Kasumi-1 (cell line): Measurements from ENCODE around the gene EFCAB8.
A peak's percentile ranks its signal among the peaks of the same experiment; 100 is the strongest.

ENCODE experiments used
- DNase-seq, 2 experiments: peaks; one replicate each; lab custom pipeline; 2025; lab: John Stamatoyannopoulos, UW

Gene EFCAB8

DNA sequence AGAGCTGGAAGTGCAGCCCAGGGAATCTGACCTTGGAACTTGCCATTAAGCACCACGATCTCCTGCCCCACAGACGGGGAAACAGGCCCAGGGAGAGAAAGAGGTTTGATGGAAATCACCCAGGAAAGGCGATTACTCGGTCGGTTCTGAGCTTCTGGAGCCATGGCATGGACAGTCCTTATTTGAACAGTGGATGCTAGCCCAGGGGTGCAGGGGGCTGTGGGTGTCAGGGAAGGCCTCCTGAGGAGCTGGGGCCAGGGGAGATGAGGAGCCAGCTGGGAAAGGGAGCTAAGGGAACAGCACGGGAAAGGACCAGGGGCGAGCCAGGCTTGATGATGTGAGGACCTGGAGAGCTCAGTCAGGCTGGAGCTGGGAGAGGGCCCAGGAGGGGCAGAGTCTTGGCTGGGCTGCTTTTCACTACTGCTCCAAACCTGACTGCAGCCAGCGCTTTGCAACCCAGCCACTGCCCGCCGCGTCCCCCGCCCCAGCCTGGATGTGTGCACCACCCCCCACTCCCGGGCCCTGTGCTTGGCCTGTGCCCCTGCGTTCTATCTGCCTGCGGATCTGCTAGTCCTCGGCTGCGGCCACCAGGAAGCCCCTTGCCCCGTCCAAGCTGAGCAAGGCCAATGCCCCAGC is 127.7 kb downstream of the EFCAB8 start:
- no peak for DNase-seq

DNA sequence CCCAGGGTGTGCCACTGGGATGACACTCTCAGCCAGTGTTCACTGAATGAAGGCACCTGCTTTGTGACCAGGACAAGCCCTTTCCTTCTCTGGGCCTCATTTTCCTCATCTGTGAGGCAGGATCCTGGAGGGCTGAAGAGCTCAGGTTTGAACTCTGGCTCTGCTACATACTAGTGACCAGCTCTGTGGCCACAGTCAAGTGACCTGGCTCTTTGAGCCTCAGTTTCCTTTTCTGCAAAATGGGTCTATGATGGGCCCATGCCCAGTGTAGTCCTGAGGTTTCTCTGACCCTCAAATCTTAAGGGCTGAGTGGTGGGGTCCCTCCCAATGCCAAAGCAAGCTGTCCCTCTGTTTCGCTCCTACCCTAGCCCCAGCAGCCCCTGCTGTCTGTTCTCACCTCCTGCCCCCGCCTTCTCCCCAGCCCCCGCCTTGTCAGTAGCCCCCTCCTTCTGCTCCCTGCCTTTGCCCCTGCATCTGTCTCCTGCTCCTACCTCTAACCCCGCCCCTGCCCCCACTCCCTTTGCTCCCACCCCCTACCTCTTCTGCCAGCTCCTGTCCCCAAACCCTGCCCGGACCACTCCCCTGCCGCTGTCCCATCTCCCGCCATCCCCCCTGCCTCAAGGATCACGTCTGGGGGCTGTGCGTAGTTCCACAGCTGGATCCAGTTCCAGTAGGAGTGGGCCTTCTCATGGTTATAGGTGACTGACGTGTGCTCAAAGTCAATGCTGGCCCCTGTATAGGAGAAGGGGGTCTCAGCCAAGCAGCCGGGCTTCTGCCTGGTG is 128.5 kb downstream of the EFCAB8 start:
- no peak for DNase-seq

DNA sequence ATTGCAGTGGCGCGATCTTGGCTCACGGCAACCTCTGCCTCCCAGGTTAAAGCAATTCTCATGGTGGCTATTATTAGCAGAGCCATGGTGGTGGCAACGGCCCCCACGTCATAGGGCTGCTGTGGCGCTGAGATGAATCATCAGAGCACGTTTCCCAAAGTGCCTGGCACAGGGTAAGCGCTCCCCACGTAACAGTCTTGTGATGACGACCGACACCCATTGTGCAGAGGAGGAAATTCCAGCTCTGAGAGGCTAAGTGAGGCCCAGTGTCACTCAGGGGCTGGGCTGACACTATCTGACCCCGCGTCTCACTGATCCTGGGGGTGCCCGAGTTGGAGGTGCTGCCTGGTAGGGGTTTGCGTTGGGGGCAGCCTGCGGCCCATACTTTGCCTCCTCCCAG is 129.3 kb downstream of the EFCAB8 start:
- DNase-seq: no peak

DNA sequence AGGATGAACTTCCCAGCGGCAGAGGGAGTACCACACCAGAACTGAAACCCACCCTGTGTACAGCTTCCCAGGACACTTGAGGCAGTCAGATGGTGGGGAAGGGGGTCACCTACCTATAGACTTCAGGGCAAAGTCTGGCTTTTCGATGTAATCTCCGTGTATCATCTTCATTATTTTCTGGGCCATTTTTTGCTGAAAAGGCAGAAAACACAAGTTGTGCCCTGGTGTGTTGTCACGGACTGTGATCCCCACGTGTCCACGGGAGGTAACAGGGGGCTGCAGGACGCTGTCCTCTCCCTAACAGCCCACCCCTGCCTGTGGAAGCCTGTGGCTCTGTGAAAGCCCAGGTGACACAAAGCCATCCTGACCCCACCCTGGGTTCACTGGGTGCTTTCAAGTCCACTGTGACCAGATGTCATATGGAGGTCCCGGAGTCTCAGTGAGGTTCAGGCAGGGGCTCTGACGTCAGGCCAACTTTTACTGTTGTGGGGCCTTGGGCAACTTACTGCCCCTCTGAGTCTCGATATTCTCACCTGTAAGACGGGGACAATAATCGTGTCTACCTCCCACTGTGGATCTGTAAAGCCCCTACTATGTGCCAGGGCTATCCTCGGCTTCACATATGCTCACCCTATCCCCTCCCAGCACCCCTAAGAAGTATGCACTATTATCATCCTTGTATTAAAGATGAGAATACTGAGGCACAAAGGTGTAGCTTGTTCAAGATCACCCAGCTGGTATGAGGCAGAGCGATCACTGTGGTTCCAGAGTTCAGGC is 131.0 kb downstream of the EFCAB8 start:
- DNase-seq: no peak

DNA sequence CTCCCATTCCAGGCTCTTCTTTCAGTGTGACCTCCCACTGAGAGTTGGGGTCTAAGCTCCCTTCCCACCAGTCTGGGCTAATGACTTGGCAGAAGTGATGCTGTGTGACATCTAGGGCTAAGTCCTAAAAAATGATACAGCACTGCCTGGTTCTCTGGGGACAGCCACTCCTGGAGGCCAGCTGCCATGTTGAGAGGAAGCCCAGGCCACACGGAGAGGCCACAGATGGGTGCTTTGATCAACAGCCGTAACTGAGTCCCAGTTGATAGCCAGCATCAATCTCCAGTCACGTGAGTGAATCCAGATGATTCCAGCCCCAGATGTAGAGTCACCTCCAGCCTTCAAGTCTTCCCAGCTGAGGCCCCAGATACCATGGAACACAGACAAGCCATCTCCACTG is 131.7 kb downstream of the EFCAB8 start:
- no peak for DNase-seq

DNA sequence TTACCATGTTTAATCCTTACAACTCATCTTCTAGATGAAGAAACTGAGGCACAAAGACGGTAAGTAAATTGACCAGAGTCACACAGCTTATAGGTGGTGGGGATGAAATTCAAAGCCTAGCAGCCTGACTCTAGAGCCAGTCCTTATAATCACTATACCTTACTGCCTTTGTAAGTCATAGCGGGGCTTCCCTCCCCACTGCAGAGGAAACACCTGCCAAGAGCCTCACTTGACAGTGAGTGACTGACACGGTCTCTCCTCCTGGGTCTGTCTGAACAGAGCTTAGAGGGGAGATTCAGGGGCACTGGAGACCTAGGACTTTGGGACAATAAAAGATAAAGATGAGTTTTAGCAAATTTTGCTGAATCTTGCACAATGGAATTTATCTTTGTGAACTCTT is 132.7 kb downstream of the EFCAB8 start:
- DNase-seq: no peak

DNA sequence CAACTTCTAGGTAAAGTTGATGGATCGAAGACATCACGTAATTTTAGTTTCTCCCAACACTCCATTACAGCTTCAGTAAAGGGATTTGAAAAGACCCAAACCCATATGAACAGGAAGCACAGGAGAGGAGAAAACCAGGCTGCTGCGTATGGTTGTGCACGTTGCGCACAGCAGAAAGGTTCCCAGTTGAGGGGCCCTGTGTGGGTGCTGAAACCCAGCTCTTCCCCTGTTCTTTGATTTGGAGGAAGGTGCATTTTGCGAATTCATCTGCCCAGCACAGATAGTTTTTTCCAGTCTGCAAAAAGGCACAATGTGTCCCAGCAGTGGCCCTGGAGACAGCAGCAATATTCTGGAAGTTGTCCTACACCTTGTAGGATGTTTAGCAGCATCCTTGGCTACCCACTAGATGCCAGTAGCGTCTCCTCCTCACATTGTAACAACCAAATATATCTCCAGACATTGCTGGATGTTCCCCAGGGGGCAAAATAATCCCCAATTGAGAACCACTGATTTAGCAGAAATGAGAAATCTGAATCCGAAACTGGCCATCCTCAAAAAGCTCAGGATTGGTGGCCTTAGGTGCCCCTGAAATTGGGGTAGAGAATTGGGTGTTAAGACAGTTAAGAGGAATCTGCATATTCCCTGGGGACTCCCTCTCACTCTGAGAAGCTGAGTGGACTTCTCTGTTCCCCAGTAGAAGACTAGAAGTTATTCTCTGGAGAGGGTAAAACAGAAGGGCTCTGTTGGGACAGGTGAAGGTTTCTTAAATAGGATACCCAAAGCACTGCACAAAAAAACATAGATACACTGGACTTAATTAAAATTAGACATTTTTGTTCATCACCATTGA is 133.3 kb downstream of the EFCAB8 start:
- DNase-seq: no peak

DNA sequence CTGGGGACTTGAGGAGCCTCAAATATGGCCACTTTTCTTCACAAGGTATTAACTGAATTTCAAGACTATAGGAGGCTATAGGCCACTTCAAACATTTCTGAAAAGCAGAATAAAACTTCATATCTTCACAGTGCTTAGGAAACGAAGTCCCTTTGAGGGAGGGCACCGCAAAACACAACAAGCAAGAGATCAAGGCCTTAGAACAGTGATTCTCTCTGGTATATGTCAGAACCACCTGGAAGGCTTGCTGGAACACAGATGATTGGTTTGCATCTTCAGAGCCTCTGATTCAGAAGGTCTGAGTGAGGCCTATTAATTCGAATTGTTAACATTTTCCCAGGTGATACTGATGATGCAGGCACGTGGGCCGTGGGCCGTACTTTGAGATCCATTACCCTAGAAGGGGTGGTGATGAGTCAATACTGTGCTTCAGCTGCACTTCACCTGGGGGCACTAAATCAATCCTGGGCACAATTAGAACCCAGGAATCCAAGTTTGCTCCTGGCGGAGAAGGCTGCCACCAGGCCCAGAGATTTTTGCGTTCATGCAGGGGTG is 134.8 kb downstream of the EFCAB8 start:
- no peak for DNase-seq

DNA sequence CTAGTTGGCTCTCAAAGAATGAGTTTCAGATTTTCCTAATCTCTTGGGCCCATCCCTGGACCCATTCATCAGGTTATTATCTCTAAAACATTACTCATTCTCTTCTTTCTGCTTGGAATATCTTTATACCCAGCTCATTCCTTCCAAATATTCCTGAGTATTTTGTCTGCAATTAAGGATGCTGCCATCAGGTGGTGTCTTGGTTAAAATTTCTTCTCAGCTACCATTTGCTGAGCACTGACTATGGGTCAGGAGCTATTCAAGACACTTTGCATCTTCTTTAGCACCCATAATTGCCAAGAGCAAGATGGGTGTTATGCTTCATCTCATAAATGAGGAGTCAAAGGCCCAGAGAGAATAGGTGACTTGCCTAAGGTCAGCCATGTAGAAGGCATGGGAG is 137.1 kb downstream of the EFCAB8 start:
- DNase-seq: no peak

DNA sequence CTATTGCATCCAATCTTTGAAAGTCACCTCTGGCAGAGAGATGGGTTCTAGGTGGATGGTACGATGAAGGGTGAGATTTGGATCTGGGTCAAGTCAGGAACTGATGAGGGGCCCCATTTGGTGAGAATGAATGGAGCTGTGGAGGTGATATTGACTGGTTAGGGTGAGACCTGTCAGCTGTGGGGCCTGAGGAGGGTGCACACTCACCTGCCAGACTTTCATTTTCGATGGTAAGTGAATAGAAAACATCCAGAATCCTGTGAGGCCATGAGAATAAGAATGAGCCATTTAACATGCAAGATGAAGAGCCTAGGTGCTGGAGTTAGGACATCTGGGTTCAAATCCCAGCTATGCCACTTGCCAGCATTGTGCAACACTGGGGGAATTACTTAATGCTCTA is 138.7 kb downstream of the EFCAB8 start:
- no peak for DNase-seq

DNA sequence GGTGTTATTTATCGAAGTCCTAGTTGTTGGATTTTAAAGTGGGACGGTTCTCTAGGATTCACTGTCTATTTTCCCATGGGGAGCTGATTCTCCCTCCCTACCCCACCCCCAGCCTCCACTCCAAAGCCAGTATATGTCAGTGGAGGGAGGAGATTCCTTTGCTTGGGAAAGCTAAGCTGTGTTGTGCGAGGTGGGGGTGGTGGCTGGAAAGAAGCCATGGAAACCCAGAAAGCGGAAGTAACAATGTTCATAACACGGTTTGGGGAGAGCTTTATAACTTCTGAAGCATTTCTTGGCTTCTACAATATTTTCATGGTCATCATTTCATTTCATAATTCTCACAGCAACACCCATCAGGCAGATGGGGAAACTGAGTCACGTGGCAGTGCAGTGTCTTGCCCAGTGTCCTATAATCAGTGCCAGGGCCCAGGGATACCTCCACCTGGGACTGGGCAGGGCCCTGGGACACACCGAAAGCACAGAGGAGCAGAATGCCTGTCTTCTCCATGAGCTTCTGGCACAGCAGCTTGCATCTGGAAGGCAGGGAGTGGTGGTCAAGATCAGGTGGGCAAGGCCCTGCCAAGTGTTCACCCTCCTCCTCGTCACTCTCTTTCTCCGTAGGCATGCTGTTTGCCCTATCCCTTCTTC is 141.0 kb downstream of the EFCAB8 start:
- peak; percentile 74 to 83 for DNase-seq

DNA sequence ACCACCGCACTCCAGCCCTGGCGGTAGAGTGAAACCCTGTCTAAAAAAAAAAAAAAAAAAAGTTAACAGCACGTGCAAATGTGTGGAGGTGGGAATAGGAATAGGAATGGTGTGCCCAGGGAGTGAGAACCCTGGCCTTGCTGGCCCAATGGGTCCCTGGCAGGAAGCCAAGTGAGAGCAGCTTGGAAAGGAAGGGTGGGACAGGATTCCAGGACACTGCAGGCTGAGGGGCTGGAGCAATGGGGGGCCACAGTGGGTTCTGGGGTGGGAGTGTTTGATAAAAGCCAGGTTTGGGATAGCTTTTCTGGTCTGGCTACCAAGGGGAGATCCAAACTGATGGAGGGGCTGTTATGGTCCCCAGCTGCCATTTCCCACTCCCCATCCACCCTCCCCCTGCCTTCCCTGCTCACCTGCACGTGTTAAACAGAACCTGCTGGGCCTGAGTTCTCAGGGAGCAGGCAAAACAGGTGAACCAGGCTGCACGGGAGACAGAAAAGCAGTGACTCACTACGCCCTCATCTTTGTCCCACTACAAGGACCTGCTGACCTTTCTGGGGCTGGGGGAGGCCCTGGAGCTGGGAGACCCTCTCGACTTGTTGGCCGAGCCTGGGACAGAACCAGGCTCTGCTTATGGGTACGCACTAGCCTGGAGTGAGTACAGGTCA is 142.2 kb downstream of the EFCAB8 start:
- DNase-seq: no peak

DNA sequence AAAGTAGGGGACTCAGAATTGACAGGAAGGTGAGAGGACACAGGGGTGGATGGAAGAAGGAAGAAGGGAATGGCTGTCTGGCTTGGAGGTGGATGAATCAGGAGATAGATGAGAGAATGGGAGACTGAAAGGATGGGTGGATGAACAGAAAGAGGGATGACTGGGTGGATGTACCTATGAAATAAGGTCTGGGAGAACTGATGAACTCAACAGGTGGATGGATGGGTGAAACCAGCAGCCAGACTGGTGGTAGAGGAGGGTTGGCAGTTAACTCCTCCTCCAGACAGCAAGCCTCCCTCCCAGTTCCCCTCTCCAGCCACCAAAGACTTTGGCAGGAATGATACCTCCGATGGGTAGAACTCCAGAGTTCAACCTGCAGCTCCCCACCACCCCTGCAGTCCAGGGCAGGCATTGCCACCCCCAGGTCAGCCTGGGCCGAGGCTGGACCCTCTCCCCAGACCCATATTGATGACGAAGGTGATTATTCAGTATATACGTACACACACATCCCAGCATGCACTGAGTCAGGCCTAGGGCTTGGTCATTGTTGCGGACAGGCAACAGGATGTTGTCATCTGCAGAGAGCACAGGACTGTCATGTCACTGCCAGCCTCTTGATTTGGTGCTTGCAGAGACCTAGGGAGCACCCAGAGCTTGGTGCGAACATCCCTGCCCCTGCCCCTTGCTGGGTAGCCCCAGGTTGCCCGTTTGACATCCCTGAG is 143.5 kb downstream of the EFCAB8 start:
- no peak for DNase-seq

DNA sequence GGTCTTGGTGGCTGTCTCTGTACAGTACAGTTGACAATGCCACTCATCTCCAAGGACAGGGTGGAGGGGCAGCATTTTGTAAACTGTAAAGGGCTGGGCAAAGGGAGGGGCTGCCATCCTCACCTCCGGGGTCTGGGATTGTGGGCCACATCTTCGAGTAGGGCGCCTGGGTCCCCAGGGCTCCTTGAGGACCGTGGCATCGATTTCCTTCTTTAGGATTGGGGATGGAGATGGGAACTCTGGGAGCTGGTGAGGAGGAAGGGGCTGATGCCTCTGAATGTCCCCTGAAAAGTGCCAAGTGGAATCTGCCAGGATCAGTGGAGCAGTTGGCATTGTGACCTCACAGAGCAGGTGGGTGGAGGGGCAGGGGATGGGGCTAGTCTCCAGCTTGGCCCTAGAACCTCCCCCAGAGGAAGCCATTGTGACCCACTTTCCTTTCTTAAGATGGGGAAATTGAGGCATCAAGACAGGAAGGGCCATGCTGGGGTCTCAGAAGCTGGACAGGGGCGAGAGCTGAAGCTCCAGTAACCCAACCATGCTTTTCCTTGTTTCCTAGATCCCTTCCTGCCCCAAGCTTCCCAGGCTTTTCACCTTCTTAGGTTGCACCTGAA is 145.5 kb downstream of the EFCAB8 start, which contains the start of gene SUN5:
Gene SUN5 (minus strand): TSS at position 293 of the 611 bp plus-strand sequence. CDS start 93 bp downstream, at position 200.
- DNase-seq: no peak

DNA sequence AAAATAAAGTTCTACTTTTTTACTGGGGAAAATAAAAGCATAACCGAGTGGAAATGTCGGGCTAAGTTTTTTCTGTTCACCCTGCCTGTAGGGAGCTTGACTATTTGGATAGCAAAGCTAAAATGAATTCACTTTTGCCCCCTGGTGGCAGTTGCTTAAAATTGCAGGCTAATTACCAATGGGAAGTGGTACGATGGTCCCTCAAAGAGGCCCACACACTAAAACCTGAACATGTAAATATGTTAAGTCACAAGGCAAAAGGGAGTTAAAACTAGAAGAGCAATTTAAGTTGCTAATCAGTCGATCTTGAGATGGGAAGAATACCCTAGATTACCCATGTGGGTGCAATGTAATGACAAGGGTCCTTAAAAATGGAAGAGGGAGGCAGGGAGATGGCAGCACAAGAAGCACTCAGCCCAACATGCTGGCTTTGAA is 146.4 kb downstream of the EFCAB8 start:
- peak; percentile 52 to 78 for DNase-seq

DNA sequence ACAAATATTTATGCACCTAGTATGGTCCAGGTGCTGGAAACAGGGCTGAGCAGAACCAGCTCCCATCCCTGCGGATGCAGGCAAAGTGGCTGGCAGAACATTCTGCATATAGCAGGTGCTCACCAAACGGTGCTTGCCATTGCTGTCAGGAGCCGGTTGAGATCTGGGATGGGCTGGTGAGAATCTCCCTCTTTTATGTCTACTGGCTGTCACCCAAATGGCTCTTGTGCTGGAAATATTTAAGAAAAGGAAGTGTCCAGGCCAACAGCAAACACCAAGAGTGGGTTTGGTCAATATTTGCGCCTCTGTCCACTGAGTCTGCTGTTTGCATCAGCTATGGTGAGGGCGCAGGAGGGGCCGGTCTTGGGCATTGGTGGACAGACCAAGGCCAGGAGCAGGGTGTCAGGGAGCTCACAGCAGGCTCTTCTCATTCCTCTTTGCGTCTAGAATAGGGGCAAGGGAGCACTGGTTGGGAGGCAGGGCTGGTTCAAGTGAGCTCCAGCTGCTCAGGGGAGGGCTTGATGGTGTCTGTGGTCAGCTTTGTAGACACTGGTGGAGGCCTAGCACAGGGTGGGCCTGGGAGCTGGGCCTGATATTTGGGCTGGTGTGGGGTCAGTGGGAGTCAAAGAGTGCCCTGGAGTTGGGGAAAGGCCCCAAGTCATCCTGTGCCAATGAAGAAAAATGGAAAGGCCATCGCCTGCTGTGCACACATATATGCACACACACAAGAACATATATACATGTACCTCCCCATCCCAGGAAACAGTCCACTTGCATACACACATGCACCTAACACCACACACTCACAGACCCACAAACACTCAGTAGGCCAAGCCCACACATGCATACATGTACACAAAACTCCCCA is 147.4 kb downstream of the EFCAB8 start:
- DNase-seq: no peak

DNA sequence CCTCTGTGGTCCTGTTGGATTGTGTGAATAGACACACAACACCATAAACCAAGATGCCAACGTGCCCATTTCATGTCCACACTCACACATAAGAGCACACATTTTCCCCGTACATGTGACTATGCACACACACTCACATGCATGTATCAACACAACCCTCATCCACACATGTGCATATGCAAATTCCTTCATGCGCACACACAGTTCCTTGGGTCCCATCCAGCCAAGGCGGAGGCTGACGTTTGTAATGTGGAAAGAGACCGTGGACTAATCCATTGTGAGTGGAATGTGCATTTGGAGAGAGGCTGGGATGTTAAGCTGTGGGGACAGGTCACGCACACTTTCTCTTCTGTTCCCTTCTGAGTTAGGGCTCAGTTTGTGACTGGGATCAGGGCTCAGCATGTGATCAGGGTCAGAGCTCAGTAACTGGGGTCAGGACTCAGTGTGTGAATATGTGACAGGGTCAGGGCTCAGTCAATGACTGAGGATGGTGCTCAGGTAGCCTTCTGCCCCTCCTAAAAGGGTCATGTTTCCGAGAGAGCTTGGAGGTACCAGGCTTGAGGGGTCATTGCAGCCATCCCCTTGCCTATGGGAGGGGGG is 148.2 kb downstream of the EFCAB8 start:
- no peak for DNase-seq
